ENCODE data around the gene GPC3. TPM values are rescaled to one million over a fixed set of nuclear protein-coding genes. Genes with fewer than 3 reads are reported as not detected.

GPC3 gene
- total RNA-seq, 2 donors from 2014 or later = 16.9 to 22.7 TPM

GRCh38 chrX:133869270-133869669, 116.1 kb downstream of the GPC3 start:
- ATAC-seq = no peak
- TF ChIP-seq, protein P1, sequence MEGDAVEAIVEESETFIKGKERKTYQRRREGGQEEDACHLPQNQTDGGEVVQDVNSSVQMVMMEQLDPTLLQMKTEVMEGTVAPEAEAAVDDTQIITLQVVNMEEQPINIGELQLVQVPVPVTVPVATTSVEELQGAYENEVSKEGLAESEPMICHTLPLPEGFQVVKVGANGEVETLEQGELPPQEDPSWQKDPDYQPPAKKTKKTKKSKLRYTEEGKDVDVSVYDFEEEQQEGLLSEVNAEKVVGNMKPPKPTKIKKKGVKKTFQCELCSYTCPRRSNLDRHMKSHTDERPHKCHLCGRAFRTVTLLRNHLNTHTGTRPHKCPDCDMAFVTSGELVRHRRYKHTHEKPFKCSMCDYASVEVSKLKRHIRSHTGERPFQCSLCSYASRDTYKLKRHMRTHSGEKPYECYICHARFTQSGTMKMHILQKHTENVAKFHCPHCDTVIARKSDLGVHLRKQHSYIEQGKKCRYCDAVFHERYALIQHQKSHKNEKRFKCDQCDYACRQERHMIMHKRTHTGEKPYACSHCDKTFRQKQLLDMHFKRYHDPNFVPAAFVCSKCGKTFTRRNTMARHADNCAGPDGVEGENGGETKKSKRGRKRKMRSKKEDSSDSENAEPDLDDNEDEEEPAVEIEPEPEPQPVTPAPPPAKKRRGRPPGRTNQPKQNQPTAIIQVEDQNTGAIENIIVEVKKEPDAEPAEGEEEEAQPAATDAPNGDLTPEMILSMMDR (IDR thresholded peaks at IDR 0.05) = no peak
- no peak for TF ChIP-seq POLR2A (IDR thresholded peaks at IDR 0.05)
- no peak for DNase-seq
- WGBS, 2 donors = 83 to 100% methylated on average over 4 of the region's 4 CpGs
- H3K27ac ChIP-seq = no peak overlapping the region
- no peaks in the 10 kb centered on the region for H3K9me3 ChIP-seq
- H3K4me3 ChIP-seq = no peak overlapping the region
- H3K4me1 ChIP-seq = no peaks in the 10 kb centered on the region
- no peaks in the 10 kb centered on the region for H3K27me3 ChIP-seq
- intact Hi-C loops (cut with DNase I) = no loop called here
- no peaks in the 10 kb centered on the region for H3K36me3 ChIP-seq (replicated peaks in 1 of 2; ENCODE audit: insufficient read depth in 1 of 2, low read depth in 2 of 2)

DNA sequence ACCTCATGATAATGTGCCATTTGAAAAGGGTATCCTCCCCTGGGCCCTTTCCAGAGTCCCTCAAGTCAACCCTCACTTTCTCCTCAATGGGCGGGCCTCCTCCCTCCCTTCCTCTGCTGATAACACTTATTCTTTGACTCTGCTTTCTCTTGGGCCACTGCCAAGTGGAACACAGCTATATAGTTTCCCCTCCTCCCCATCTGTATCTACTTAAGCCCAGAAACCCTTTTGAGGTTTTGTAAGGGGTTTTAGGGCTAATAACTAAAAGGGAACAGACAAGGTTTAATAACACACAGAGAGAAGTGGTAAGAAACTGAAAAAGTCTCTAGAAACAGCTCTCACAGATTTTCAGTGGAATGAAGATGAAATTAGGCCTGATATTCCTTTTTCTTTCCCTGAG, 116.7 kb downstream of the GPC3 start:
- no peak for TF ChIP-seq POLR2A (IDR thresholded peaks at IDR 0.05)
- TF ChIP-seq, protein P1 (IDR thresholded peaks at IDR 0.05) = no peak
- intact Hi-C loops (cut with DNase I) = no loop called here
- H3K9me3 ChIP-seq = no peaks in the 10 kb centered on the region
- ATAC-seq = no peak
- no peaks in the 10 kb centered on the region for H3K4me1 ChIP-seq
- H3K27ac ChIP-seq = no peak overlapping the region
- WGBS, 2 donors = 57 to 100% methylated on average over 1 of the region's 1 CpG
- H3K36me3 ChIP-seq (replicated peaks in 1 of 2; ENCODE audit: insufficient read depth in 1 of 2, low read depth in 2 of 2) = no peaks in the 10 kb centered on the region
- no peak overlapping the region for H3K4me3 ChIP-seq
- no peak for DNase-seq
- H3K27me3 ChIP-seq = no peaks in the 10 kb centered on the region

DNA sequence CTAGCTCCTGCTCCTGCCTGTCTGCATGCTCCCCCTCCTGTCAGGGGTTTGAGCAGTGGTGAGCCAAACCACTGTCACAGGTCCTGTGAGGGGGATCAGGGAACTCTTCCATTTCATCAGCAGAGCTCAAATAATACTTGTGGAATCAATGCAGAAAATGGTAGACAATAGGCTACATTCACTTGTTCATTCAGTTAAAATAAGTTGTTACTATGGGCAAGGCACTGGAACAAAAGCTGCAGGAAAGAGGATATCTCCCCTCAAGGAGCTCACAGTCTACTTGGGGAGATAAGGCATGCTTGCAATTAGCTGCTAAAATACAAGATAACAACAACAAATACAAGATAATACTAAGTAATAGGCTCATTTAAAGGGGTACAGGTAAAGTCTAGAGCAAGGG, 117.1 kb downstream of the GPC3 start:
- H3K4me3 ChIP-seq = no peak overlapping the region
- H3K36me3 ChIP-seq (replicated peaks in 1 of 2; ENCODE audit: insufficient read depth in 1 of 2, low read depth in 2 of 2) = no peaks in the 10 kb centered on the region
- TF ChIP-seq POLR2A (IDR thresholded peaks at IDR 0.05) = no peak
- TF ChIP-seq, protein P1 (IDR thresholded peaks at IDR 0.05) = no peak
- ATAC-seq = no peak
- H3K4me1 ChIP-seq = no peaks in the 10 kb centered on the region
- intact Hi-C loops (cut with DNase I) = no loop called here
- no peak overlapping the region for H3K27ac ChIP-seq
- no peaks in the 10 kb centered on the region for H3K27me3 ChIP-seq
- H3K9me3 ChIP-seq = no peaks in the 10 kb centered on the region
- no peak for DNase-seq

DNA sequence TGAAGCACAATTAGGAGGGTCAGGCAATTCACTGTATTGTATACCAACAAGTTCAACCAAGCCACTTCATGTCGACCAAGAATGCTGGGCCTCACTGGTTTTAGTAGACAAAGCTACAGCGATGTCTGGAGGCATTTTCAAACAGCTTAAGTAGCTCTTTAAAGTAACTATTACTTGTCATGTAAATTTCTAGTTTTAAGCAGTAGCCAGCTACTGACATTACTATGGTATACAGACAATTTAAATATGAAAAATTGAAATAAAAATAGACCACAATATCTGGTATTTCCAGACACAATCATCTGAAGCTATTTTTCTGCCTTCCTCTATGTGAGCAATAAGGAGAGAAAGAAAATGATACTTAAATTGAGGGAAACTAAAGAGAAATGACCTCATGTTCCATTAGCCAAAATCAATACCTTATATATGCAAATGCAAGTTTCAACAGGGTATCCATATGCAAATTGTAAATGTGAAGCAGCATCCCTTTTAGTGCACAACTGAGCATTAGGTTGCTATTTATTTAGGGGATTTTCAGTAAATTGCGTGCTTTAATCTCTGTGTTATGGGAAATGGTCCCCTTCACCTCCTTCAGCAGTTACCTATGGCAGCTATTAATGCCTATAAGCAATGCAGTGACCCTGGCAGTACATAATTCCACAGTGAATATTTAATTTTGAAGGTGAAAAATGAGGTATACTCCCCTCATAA, 119.5 kb downstream of the GPC3 start:
- 79 to 83% methylated on average over 3 of the region's 3 CpGs for WGBS, 2 donors
- Histone ChIP-seq H3K27me3 (no peaks in the 10 kb centered on the region), H3K4me1 (no peaks in the 10 kb centered on the region), H3K36me3 (replicated peaks in 1 of 2; ENCODE audit: insufficient read depth in 1 of 2, low read depth in 2 of 2) (no peaks in the 10 kb centered on the region), H3K27ac (no peak overlapping the region), H3K9me3 (no peaks in the 10 kb centered on the region), H3K4me3 (no peak overlapping the region)
- DNase-seq = no peak
- TF ChIP-seq POLR2A (IDR thresholded peaks at IDR 0.05) = no peak
- TF ChIP-seq, protein P1 (IDR thresholded peaks at IDR 0.05) = no peak
- no peak for ATAC-seq
- intact Hi-C loops (cut with DNase I) = no loop called here

DNA sequence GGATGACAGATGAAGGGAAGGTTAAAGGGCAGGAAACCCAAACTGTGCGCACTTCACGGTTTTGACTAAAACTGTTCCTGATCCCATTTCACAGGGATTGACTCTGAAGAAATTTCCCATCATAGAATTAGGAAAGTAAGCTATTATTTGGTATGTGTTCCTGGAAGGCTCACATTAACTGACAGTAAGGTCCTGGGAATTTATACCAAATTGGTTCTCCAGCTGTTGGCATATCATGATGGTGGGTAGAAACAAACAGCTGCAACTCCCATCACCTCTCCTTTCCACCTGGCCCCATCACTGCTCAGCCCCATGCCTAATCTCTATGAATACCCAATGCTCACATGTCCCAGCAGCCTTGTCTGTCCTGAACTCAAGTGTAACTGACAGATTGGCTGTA, 121.2 kb downstream of the GPC3 start:
- WGBS, 2 donors = 90 to 94% methylated on average over 2 of the region's 2 CpGs
- ATAC-seq (no peak), DNase-seq (no peak)

More for the DNA sequence above, 121.2 kb downstream of the GPC3 start:
- Histone ChIP-seq H3K9me3 (no peaks in the 10 kb centered on the region), H3K27ac (no peak overlapping the region), H3K36me3 (replicated peaks in 1 of 2; ENCODE audit: insufficient read depth in 1 of 2, low read depth in 2 of 2) (no peaks in the 10 kb centered on the region), H3K4me3 (no peak overlapping the region), H3K27me3 (no peaks in the 10 kb centered on the region), H3K4me1 (no peaks in the 10 kb centered on the region)
- no peak for TF ChIP-seq POLR2A (IDR thresholded peaks at IDR 0.05)
- TF ChIP-seq, protein P1 (IDR thresholded peaks at IDR 0.05) = no peak
- intact Hi-C loops (cut with DNase I) = no loop called here
